Glutamatergic neuron (in vitro differentiated cells): ENCODE results near the gene ERCC8. TPM values are rescaled to one million over a fixed set of nuclear protein-coding genes. Genes with fewer than 3 reads are reported as not detected.
A peak's percentile ranks its signal among the peaks of the same experiment; 100 is the strongest.
"Not testable (repeated sequence)": the region's sequence is repeated elsewhere in the genome, so short reads cannot be mapped to it uniquely, and the experiment has no call there.

Experiments
- DNase-seq: peaks from one replicate; pipeline ENCODE4 v3.0.0; 2022
- H3K27ac Mint-ChIP-seq: one replicate; pipeline ENCODE4 v1.8.0; 2020; ENCODE audit warnings: mild to moderate bottlenecking, mixed read lengths, inconsistent platforms; ENCODE audit not compliant: unreplicated experiment
- H3K27me3 Mint-ChIP-seq: one replicate; pipeline ENCODE4 v1.8.0; 2020; ENCODE audit warnings: mild to moderate bottlenecking, moderate library complexity, mixed read lengths, inconsistent platforms; ENCODE audit not compliant: unreplicated experiment
- H3K36me3 Mint-ChIP-seq: one replicate; pipeline ENCODE4 v1.8.0; 2020; ENCODE audit warnings: mild to moderate bottlenecking, mixed read lengths, inconsistent platforms; ENCODE audit not compliant: unreplicated experiment
- H3K4me1 Mint-ChIP-seq: one replicate; pipeline ENCODE4 v1.8.0; 2020; ENCODE audit warnings: mild to moderate bottlenecking, low read depth, mixed read lengths, inconsistent platforms; ENCODE audit not compliant: unreplicated experiment
- H3K4me3 Mint-ChIP-seq: one replicate; pipeline ENCODE4 v1.8.0; 2020; ENCODE audit warnings: mild to moderate bottlenecking, mixed read lengths, inconsistent platforms; ENCODE audit not compliant: unreplicated experiment
- H3K9me3 Mint-ChIP-seq: one replicate; pipeline ENCODE4 v1.8.0; 2020; ENCODE audit warnings: mild to moderate bottlenecking, moderate library complexity, mixed read lengths, inconsistent platforms; ENCODE audit not compliant: unreplicated experiment
- CTCF ChIP-seq: fragments of 200-600 bp; sonication (generic); IDR thresholded peaks from one replicate; pipeline ENCODE4 v1.5.0; 2021; ENCODE audit not compliant: partially characterized antibody, unreplicated experiment
- total RNA-seq: library from RNA; stranded (reverse); fragmentation: NEBNext Ultra II Directional; extraction: Animal tissue kit (Norgen Biotek cat#: 25700); gene quantifications from one replicate; pipeline ENCODE4 v1.2.1, GENCODE V29; 2021; ENCODE audit not compliant: unreplicated experiment

The ERCC8 gene
- total RNA-seq, 1 donor from 2014 or later, result 17.6 TPM

- Mint-ChIP-seq H3K27ac (no peak overlapping the region), H3K4me3 (no peak overlapping the region), H3K36me3 (peaks cover 5% of the 10 kb centered on the region), H3K27me3 (no peaks in the 10 kb centered on the region), H3K4me1 (peaks cover 3% of the 10 kb centered on the region), H3K9me3 (peaks cover 3% of the 10 kb centered on the region)
- no peak for TF ChIP-seq CTCF
- DNase-seq, result no peak
Observed at GRCh38 chr5:60887096-60887495, 57.8 kb downstream of the ERCC8 start.

GRCh38 chr5:60886158-60886557 lies 58.7 kb downstream of the ERCC8 start:
- no peak for TF ChIP-seq CTCF
- Mint-ChIP-seq H3K36me3 (peaks cover 5% of the 10 kb centered on the region), H3K9me3 (peaks cover 3% of the 10 kb centered on the region), H3K27me3 (no peaks in the 10 kb centered on the region), H3K4me1 (no peaks in the 10 kb centered on the region), H3K27ac (no peak overlapping the region), H3K4me3 (no peak overlapping the region)
- DNase-seq, result no peak

- H3K27ac Mint-ChIP-seq, result no peak overlapping the region
- no peaks in the 10 kb centered on the region for H3K27me3 Mint-ChIP-seq
- peaks cover 11% of the 10 kb centered on the region for H3K36me3 Mint-ChIP-seq
- no peak overlapping the region for H3K4me3 Mint-ChIP-seq
- no peak for DNase-seq
- H3K9me3 Mint-ChIP-seq, result peaks cover 6% of the 10 kb centered on the region
- TF ChIP-seq CTCF, result peak; percentile 22
- no peaks in the 10 kb centered on the region for H3K4me1 Mint-ChIP-seq
Observed at GRCh38 chr5:60883229-60883628, 61.6 kb downstream of the ERCC8 start.

- no peak overlapping the region for H3K27ac Mint-ChIP-seq
- DNase-seq, result no peak
- no peak for TF ChIP-seq CTCF
- H3K4me3 Mint-ChIP-seq, result no peak overlapping the region
- no peaks in the 10 kb centered on the region for H3K9me3 Mint-ChIP-seq
- H3K27me3 Mint-ChIP-seq, result no peaks in the 10 kb centered on the region
- peaks cover 7% of the 10 kb centered on the region for H3K36me3 Mint-ChIP-seq
- H3K4me1 Mint-ChIP-seq, result no peaks in the 10 kb centered on the region
Observed at GRCh38 chr5:60872892-60873291, 72.0 kb downstream of the ERCC8 start.

- Mint-ChIP-seq H3K4me1 (no peaks in the 10 kb centered on the region), H3K9me3 (no peaks in the 10 kb centered on the region), H3K36me3 (peaks cover 7% of the 10 kb centered on the region), H3K4me3 (no peak overlapping the region), H3K27ac (no peak overlapping the region), H3K27me3 (no peaks in the 10 kb centered on the region)
- no peak for TF ChIP-seq CTCF
- no peak for DNase-seq
Observed at GRCh38 chr5:60870857-60871256, 74.0 kb downstream of the ERCC8 start.

- H3K27ac Mint-ChIP-seq, DNase-seq, H3K36me3 Mint-ChIP-seq, H3K4me3 Mint-ChIP-seq, H3K27me3 Mint-ChIP-seq, H3K4me1 Mint-ChIP-seq, H3K9me3 Mint-ChIP-seq: not testable (repeated sequence)
Observed at GRCh38 chr5:60860572-60860971, 84.3 kb downstream of the ERCC8 start.
